Frontal cortex (tissue), 4 donors: ENCODE measurements around the gene LYPD4. TPM values are rescaled to one million over a fixed set of nuclear protein-coding genes. Genes with fewer than 3 reads are reported as not detected.

ENCODE experiments used
- DNase-seq, 2 donors: peaks; one replicate each; pipeline ENCODE4 v3.0.0; 2012; ENCODE audit warnings: low spot score in 2 of 2
- FAIRE-seq: peaks from 2 replicates; lab custom pipeline; 2012; peaks lifted over from hg19 to GRCh38; lab: Jason Lieb, UNC
- total RNA-seq: library from RNA; depleted of rRNA; stranded (reverse); fragments of >200 nt; gene quantifications from one replicate; pipeline ENCODE4 v1.2.3, GENCODE V29; 2014
- donor health status: control.
- donor health status: control.
- donor health status: control.

Gene LYPD4
- not detected for total RNA-seq

DNA sequence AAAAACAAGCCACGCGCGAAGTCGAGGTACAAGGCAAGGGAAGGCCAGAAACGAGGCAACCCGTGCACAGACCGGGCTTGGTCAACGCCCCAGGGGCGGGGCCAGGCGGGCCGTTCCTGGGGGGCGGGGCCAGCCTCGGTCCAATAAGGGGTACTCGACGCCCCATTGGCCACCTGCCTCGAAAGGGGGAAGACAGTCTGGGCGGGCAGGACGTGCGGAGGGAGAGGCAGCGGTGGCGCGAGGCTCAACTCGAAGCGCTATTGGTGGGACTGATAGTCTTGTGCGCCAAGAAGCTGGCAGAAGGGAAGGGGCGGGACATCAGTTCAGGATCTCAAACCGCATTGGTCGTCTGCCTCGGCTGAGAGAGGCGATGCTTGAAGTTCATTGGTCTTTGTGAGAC lies at the start of gene LYPD4:
LYPD4 (minus strand) TSS at position 83 of the 400 bp plus-strand sequence. CDS start 5,398 bp downstream, outside the sequence.
- DNase-seq (no peak), FAIRE-seq (no peak)

GRCh38 chr19:41893899-41894298 lies 49.4 kb upstream of the LYPD4 start:
- no peak for FAIRE-seq
- no peak for DNase-seq

DNA sequence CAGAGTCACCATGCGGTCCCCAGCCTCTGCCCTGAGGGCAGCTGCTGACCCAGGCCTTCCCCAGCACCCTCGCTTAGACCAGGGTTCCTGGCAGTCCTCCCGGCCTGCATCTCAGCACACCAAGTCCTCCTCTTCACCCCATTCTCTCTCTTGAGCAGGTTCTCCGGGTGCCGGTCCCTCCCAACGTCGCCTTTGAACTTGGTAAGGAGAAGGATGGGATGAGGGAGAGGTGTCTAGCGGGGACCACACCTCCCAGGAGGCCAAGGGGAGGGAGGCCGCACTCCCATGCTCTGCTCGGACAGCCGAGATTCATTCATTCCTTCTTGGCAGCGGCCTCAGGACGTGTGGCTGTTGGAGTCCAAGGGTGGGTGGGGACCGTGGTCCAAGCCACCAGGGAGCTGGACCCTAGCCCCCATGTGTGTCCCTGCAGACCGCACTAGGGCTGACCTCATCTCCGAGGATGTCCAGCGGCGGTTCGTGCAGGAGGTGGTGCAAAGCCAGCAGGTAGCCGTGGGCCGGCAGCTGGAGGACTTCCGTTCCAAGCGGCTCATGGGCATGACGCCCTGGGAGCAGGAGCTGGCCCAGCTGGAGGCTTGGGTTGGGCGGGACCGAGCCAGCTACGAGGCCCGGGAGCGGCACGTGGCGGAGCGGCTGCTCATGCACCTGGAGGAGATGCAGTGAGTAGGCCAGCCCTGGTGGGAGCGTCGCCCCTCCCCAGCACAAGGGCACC lies 47.9 kb upstream of the LYPD4 start:
- DNase-seq, result no peak
- no peak for FAIRE-seq

GRCh38 chr19:41890936-41891335 lies 46.5 kb upstream of the LYPD4 start:
- DNase-seq (no peak), FAIRE-seq (no peak)

DNA sequence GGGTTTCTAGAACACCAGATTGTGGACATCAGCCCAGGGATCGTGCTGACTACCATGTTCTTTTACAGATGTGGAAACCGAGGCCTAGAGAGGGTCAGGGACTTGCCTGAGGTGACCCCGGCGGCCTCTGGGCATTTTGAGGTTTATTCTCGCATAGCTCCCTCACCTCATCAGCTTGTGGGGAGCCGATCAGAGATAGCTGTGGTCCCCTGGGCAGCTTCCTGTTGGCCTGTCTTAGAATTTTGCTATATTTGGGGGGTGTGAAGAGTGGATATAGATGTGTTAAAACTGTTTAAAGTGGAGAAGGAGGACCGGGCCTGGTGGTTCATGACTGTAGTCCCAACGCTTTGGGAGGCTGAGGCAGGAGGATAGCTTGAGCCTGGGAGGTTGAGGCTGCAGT lies 45.4 kb upstream of the LYPD4 start:
- no peak for DNase-seq
- FAIRE-seq, result no peak

DNA sequence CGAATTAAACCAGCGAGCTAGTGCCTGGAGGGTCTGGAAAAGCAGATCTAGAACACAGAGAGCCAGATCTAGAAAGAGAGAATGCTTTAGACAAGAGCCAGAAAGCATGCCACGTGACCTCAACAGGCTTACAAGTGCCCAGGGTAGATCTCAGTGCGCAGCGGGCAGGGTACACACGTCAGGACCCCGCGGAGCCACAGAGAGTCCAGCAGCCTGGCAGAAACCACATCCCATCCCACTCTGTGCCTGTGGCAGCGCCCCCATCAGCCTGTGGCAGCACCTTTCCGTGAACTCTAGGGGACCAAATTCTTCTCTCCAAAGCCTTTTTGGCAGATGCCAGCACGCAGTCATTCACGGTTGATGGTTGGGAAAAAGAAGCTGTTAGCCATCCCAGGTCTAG lies 44.4 kb upstream of the LYPD4 start:
- DNase-seq, result no peak
- FAIRE-seq, result no peak

DNA sequence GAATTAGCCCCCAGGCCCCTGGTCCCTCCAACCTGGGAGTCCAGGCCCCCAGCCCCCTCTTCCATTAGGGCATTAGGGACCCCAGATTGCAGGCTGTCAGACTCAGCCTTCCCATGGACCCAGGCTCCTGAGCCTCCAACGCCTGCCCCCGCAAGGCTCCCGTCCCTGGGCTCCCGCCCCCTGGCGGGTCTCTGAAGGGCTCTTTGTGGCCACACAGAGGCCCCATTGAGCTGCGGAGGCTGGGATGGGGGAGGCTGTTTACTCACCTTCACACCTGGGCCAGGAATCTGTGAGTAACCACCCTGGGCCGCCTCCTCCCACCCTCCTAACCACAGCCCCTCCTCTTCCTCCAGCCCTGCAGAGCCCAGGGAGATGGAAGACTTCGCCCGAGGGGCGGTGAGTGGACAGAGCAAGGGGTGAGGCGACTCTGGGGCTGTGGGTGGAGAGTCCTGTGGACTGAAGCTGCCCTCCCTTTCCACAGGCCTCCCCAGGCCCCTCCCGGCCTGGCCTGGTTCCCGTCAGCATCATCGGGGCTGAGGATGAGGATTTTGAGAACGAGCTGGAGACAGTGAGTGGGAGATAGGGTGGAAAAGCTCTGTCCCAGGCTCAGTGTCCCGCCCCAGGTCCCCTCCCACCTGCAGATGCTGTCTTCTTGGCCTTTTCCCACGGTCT lies 43.4 kb upstream of the LYPD4 start:
- peak in 1 of 2 donors; percentile 57 for DNase-seq
- no peak for FAIRE-seq

- FAIRE-seq (no peak), DNase-seq (peak in 1 of 2 donors; percentile 24)
These were observed 42.6 kb upstream of the LYPD4 start for GRCh38 chr19:41886761-41887710.

GRCh38 chr19:41883821-41884733 lies 39.6 kb upstream of the LYPD4 start:
- DNase-seq (peak; percentile 98 to 99), FAIRE-seq (no peak)

GRCh38 chr19:41883463-41883820 lies 39.0 kb upstream of the LYPD4 start:
- FAIRE-seq (no peak), DNase-seq (peak in 1 of 2 donors; percentile 48)

DNA sequence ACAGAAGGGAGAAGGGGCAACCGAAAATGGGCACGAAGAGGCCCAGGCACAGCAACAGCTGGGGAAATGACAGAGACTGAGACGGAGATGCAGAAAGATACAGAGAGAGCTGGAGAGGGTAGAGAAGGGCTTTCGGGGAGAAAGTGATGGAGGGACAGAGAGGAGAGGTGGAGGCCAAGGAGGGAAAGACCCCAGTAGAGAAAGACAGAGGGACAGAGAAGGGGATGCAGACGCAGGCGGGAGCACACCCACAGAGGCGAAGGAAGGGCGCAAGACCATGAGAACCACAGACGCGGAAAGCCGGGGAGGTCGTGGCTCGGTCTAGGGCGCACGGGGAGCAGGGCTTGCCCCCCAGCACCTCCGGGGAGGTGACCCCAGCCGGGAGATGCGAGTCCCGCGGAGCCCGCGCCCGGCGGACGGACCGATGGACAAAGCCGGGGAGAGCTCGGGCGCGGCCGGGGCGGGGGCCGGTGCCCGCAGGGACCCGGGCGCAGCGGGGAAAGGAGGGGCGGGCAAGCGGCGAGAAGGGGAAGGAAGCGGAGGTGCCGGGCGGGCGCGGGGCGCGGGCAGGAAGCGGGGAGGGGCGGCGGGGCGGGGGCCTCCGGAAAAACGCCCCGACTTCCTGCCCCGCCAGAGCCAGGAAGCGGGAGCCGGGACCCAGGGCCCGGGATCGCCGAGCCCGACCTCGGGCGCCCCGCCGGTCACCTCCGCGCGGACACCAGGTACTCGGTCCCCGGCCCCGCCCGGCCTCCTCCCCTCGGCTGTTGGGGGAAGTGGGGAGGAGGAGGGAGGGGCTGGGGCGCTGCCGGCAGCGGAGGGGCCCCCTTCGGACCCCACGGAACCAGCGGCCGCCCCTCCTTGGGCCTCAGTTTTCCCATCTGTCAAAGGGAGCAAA lies 38.3 kb upstream of the LYPD4 start, which contains the start of gene ARHGEF1:
ARHGEF1 (plus strand) TSS at position 617 of the 895 bp plus-strand sequence. CDS start 4,899 bp downstream, outside the sequence.
- peak; percentile 73 to 74 for DNase-seq
- FAIRE-seq, result no peak

GRCh38 chr19:41880329-41880708 lies 35.8 kb upstream of the LYPD4 start:
- FAIRE-seq, result no peak
- no peak for DNase-seq

DNA sequence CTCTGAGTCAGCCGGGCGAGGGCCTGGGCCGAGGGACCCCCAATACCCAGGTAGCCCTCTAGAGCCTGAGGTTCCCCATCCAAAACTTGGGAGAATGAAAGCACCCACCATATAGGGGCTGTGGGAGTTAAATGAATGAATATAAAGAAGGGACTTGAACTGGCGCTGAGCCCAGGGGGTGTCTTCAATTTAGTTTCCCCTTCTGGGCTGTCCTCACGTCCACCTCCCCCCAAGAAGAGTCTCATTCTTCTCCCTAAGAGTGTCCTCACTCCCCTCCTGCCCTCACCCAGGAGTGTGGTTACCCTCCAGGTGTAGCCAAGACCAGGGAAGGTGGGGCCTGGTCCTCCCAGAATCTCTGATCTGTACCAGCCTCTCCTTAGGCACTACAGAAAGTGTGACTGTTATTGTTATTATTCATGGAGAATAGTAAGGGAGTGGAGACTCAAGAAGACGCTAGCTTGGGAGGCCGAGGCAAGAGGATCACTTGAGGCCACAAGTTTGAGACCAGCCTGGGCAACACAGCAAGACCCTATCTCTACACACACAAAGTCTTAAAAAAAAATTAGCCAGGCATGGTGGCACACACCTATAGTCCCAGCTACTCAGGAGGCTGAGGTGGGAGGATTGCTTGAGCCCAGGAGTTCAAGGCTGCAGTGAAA lies 35.3 kb upstream of the LYPD4 start:
- FAIRE-seq, result no peak
- no peak for DNase-seq

GRCh38 chr19:41879080-41879479 lies 34.6 kb upstream of the LYPD4 start:
- FAIRE-seq (no peak), DNase-seq (no peak)

DNA sequence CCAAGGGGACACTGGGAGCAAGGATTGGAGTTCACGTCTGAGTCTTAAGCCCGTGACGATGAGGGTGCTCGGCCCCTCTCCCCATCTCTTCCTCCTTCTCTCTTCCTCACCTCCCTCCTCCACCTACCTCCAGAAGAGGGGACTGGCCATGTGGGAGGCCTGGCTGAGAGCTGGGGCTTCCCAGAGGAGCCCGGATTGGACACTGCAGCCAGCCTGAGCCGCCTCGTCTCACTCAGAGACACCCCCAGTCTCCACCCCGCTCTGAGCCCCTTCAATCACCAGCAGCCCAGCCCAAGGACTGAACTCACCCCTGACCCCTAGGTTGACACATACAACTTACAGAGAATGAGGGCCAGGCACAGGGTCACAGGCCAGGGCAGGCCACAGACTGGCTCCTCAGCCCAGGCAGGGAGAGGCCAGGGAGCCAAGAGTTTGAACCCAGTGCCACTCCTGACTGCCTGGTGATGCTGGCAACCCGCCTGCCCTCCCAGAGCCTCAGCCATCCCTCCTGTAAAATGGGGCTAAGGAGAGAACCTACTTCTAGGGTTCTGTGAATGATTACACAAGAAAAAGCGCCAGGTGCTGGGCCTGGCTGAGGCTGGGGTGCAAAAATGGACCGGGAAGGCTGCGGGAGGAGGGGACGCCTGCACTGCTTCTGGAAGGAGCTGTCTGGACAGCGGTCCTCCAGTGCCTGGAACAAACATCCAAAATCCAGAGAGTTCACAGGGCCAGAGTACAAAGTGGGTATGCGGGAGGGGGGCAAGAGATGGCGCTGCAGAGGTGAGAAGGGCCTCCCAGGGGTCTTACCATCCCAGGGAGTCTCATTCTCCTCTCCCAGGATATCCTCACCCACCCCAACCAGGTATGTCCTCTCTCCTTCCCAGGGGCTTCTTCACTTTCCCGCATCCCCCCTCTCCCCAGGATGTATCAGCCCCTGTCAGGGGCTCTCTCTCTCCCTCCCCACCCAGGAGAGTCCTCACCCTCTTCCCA lies 33.7 kb upstream of the LYPD4 start:
- no peak for DNase-seq
- FAIRE-seq, result no peak
